Measurements from ENCODE around the gene ZER1. TPM values are rescaled to one million over a fixed set of nuclear protein-coding genes. Genes with fewer than 3 reads are reported as not detected.

The ZER1 gene
- total RNA-seq, 3 donors from 2014 or later = 10.9 to 14.9 (median 14.5) TPM

DNA sequence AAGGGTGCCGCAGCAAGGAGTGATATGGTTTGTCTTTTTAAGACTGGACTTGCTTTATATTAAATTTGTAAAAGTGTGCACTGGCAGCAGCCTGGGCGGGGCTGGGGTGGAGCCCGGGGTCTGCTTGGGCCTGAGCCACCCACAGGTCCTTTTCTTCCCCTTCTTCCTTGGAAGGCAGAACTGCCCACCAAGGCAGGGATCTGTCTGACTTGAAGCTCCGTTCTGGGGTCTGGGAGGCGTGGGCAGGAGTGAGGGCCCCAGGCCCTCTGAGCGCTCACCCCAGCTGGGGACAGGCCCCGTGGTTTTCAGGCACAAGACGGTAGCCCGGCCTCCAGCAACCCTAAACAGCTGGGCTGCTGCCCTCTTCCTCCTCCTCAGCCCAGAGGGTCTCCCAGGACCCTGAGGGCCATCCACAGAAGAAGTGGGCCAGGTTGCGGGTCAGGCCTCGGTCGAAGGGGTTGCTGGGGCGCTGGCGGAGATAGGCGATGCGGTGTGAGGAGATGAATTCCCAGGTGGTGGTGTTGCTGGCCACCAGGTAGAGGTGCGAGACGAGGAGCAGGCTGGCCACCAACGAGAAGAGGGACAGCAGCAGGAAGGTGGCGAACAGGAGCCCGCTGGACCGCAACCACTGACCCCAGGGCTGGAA lies 50.8 kb downstream of the ZER1 start:
- H3K4me1 Mint-ChIP-seq (ENCODE audit: low read depth) = peaks cover 25% of the 10 kb centered on the region
- H3K9me3 Mint-ChIP-seq = no peaks in the 10 kb centered on the region
- ATAC-seq (no peak), DNase-seq (no peak)
- no peak overlapping the region for H3K4me3 Mint-ChIP-seq
- no peaks in the 10 kb centered on the region for H3K27me3 Mint-ChIP-seq (ENCODE audit: low read depth)
- H3K36me3 Mint-ChIP-seq (ENCODE audit: insufficient read depth) = peaks cover 4% of the 10 kb centered on the region

DNA sequence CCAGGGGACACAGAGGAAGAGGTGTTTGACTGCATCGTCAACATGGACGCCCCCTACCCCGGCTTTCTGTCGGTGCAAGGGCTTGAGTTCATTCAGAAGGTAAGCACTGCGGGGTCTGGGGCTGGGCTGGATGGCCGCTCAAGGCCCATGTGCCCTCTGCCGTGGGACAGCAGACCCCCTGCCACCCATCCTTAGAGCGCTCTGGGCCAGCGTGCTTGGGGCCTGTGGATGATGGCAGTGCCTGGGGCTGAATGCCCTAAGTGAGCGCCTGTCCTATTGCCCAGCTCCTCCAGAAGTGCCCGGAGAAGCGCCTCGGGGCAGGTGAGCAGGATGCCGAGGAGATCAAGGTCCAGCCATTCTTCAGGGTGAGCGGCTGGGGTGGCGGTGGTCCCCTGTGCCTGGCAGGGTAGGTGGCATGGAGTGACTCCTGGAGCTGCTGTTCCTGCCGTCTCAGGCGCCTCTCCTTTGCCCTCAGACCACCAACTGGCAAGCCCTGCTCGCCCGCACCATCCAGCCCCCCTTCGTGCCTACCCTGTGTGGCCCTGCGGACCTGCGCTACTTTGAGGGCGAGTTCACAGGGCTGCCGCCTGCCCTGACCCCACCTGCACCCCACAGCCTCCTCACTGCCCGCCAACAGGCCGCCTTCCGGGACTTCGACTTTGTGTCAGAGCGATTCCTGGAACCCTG lies 51.7 kb downstream of the ZER1 start:
- Mint-ChIP-seq H3K27me3 (ENCODE audit: low read depth) (no peaks in the 10 kb centered on the region), H3K4me3 (no peak overlapping the region), H3K4me1 (ENCODE audit: low read depth) (peaks cover 18% of the 10 kb centered on the region), H3K9me3 (no peaks in the 10 kb centered on the region), H3K36me3 (ENCODE audit: insufficient read depth) (peaks cover 4% of the 10 kb centered on the region)
- ATAC-seq = no peak
- no peak for DNase-seq

DNA sequence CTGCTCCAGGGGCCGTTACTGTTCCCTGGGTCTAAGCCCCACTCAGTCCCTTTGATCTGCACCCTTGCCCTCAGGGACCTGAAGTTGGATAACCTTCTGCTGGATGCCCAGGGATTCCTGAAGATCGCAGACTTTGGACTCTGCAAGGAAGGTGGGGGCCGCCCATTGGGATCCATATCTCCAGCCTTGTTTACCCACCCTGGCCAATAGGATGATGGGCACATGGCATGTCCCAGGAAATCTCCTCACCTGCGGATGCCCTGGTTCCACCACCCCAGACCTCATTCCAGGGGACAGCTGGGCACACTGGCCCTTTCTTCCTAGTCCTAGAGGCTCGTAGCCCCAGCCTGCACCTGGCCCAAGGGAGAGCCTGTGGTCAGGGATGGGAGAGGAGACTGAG lies 53.3 kb downstream of the ZER1 start:
- no peaks in the 10 kb centered on the region for H3K9me3 Mint-ChIP-seq
- H3K27me3 Mint-ChIP-seq (ENCODE audit: low read depth) = no peaks in the 10 kb centered on the region
- no peak for DNase-seq
- peaks cover 4% of the 10 kb centered on the region for H3K36me3 Mint-ChIP-seq (ENCODE audit: insufficient read depth)
- peaks cover 11% of the 10 kb centered on the region for H3K4me1 Mint-ChIP-seq (ENCODE audit: low read depth)
- ATAC-seq = no peak
- H3K4me3 Mint-ChIP-seq = no peak overlapping the region

DNA sequence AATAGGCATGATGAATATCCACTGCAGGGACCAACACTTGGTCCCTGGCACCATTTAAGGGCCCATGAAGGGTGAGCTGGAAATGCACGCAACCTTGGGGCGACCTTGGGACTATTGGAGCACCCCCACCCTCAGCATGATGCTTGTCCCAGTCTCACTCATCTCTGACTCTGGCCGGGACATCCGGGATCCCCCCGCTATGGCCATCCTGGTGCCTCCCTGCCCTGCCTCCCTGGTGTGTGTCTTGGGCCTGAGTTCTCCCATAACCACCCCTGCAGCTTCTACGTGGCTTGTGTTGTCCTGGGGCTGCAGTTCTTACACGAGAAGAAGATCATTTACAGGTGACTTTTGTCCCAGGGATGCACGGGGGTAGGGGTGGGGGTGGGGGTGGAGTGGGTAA lies 53.7 kb downstream of the ZER1 start:
- ATAC-seq = no peak
- Mint-ChIP-seq H3K36me3 (ENCODE audit: insufficient read depth) (peaks cover 4% of the 10 kb centered on the region), H3K4me1 (ENCODE audit: low read depth) (peaks cover 7% of the 10 kb centered on the region), H3K27me3 (ENCODE audit: low read depth) (no peaks in the 10 kb centered on the region), H3K4me3 (no peak overlapping the region), H3K9me3 (no peaks in the 10 kb centered on the region)
- no peak for DNase-seq

DNA sequence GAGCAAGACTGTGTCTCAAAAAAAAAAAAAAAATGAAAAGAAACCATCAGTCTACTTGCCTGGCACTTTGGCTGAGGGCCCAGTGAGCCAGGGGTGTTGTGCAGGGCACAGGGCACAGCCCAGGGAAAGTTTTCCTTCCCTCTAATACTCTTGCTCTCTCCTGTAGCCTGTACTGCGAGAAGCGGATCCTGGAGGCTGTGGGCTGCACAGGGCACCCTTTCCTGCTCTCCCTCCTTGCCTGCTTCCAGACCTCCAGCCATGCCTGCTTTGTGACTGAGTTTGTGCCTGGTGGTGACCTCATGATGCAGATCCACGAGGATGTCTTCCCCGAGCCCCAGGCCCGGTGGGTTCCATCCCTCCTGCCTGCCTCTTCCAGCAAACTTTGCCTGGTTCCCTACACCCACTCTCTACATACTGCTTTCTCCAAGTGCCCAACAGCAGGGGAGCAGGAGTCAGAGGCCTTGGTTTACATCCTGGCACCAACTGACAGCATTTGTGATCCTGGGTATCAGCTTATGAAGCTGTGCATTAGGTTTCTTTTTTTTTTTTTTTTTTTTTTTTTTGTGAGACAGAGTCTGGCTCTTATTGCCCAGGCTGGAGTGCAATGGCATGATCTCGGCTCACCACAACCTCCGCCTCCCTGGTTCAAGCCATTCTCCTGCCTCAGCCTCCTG lies 55.0 kb downstream of the ZER1 start:
- H3K9me3 Mint-ChIP-seq = no peaks in the 10 kb centered on the region
- no peaks in the 10 kb centered on the region for H3K27me3 Mint-ChIP-seq (ENCODE audit: low read depth)
- peak in 1 of 2 donors; percentile 21 for ATAC-seq
- no peaks in the 10 kb centered on the region for H3K4me1 Mint-ChIP-seq (ENCODE audit: low read depth)
- no peak for DNase-seq
- H3K36me3 Mint-ChIP-seq (ENCODE audit: insufficient read depth) = peaks cover 4% of the 10 kb centered on the region
- no peak overlapping the region for H3K4me3 Mint-ChIP-seq

DNA sequence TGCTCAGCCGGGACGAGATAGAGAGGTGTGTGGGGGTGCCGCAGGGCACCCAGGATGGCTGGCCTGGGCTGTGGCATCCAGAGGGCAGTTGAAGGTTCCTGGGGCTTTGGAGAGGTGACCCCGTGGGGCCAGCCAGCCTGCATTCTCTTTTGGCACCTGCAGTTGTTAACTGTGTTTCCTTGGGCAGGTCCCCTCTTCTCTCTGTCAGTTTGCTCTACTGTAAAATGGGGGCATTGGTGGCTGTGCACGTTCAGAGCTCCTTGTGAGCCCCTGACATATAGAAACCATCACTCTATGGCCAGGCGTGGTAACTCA lies 56.3 kb downstream of the ZER1 start:
- DNase-seq (no peak), ATAC-seq (no peak)
- H3K4me1 Mint-ChIP-seq (ENCODE audit: low read depth) = no peaks in the 10 kb centered on the region

DNA sequence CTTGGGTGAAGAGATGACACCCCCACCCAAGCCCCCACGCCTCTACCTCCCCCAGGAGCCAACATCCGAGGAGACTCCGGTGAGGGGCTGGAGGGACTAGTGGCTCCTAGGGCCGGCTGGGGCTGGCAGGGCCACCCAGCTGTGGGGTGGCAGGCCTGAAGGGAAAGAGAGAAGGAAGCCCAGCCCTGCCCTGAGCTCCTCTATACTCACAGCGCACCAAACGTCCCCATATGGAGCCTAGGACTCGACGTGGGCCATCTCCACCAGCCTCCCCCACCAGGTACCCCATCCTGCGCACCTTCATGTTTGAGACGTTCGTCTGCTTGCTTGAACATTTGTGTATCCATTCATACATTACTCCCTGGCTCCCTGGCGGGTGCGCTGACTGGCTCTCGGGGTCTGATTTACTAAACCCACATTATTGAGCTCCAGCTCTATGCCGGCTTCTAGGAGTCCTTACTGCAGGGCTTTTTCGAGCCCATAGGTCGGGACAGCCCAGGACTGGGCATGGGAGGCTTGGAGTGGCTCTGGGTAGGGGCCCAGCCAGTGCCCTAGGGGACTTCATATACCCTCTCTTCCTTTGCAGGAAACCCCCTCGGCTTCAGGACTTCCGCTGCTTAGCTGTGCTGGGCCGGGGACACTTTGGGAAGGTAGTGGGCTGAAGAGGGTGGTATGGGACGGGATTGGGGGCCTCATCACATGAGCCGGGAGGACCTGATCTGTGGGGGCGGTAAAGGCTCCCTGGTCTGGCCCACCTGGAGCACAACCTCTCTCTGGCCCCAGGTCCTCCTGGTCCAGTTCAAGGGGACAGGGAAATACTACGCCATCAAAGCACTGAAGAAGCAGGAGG lies 56.9 kb downstream of the ZER1 start:
- H3K36me3 Mint-ChIP-seq (ENCODE audit: insufficient read depth) = no peaks in the 10 kb centered on the region
- no peaks in the 10 kb centered on the region for H3K27me3 Mint-ChIP-seq (ENCODE audit: low read depth)
- H3K9me3 Mint-ChIP-seq = no peaks in the 10 kb centered on the region
- DNase-seq (no peak), ATAC-seq (no peak)
- H3K4me3 Mint-ChIP-seq = no peak overlapping the region
- no peaks in the 10 kb centered on the region for H3K4me1 Mint-ChIP-seq (ENCODE audit: low read depth)

More for the DNA sequence above, 56.3 kb downstream of the ZER1 start:
- Mint-ChIP-seq H3K4me3 (no peak overlapping the region), H3K36me3 (ENCODE audit: insufficient read depth) (peaks cover 1% of the 10 kb centered on the region), H3K27me3 (ENCODE audit: low read depth) (no peaks in the 10 kb centered on the region), H3K9me3 (no peaks in the 10 kb centered on the region)

DNA sequence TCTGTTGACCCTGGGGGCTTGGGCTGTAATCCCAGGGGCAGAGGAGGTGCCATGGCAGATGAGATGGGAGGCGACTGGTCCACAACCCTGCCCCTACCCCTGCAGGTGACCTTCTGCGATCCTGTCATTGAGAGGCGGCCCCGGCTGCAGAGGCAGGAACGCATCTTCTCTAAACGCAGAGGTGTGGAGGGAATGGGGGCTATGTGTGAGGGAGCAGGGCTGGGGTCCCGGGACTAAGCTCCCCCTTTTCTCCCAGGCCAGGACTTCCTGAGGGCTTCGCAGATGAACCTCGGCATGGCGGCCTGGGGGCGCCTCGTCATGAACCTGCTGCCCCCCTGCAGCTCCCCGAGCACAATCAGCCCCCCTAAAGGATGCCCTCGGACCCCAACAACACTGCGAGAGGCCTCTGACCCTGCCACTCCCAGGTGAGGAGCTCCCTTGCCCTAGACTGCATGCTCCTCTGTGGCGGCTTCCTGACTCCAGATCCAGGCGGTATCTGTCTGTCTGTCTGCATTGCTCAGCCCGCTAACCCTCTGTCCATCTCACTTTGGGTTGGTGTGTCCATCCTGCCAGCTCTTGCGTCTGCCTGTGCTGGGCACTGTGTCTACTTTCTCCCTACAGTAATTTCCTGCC lies 57.7 kb downstream of the ZER1 start:
- ATAC-seq (no peak), DNase-seq (no peak)
- Mint-ChIP-seq H3K9me3 (no peaks in the 10 kb centered on the region), H3K4me3 (no peak overlapping the region), H3K4me1 (ENCODE audit: low read depth) (no peaks in the 10 kb centered on the region), H3K27me3 (ENCODE audit: low read depth) (no peaks in the 10 kb centered on the region), H3K36me3 (ENCODE audit: insufficient read depth) (no peaks in the 10 kb centered on the region)

DNA sequence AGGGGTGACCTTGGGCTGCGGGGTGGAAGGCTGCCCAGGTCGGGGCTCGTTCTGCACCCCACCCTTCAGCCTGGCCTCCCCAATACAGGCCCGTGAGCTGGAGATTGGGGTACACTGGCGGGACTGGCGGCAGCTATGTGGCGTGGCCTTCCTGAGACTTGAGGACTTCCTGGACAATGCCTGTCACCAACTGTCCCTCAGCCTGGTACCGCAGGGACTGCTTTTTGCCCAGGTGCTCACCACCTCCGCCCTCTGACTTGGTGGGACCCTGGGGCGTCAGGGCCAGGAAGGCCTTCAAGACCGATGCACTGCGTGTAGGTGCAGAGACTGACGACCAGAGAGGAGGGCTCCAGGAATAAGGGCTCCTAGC lies 58.3 kb downstream of the ZER1 start:
- no peaks in the 10 kb centered on the region for H3K27me3 Mint-ChIP-seq (ENCODE audit: low read depth)
- no peaks in the 10 kb centered on the region for H3K9me3 Mint-ChIP-seq
- DNase-seq (no peak), ATAC-seq (no peak)
- no peaks in the 10 kb centered on the region for H3K36me3 Mint-ChIP-seq (ENCODE audit: insufficient read depth)
- no peaks in the 10 kb centered on the region for H3K4me1 Mint-ChIP-seq (ENCODE audit: low read depth)
- no peak overlapping the region for H3K4me3 Mint-ChIP-seq

DNA sequence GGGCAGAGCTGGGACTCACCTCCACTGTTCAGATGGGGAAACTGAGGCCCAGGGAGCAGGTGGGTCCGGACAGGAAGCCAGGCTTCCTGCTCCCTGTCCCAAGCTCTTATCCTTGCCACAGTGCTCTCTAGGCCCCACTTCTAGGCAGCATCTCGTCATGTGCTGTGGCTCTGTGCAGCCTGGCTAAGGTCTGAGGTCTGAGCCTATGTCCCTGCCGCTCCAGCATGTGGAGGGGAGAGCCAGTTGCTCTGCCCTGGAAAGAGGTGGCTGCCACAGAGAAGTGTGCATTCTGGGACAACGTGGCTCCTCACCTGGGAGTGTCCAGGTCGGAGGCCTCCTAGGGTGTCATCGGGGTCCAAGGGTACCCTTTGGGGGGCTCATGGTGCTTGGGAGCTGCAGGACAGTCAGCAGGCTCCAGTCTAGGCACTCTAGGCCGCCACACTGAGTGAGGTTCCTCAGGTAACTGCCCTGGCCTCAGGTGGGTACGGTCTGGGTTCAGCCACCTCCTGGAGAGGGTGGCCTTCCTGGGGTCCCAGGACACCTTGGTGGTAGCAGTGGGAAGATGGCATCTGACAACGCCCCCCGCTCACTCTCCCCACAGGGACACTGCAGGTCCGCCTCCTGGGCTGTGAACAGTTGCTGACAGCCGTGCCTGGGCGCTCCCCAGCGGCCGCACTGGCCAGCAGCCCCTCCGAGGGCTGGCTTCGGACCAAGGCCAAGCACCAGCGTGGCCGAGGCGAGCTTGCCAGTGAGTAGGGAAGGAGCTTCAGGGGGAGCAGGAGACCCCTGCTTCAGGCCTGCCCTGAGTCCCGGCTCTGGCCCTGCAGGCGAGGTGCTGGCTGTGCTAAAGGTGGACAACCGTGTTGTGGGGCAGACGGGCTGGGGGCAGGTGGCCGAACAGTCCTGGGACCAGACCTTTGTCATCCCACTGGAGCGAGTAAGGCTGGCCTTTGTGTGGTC lies 59.0 kb downstream of the ZER1 start:
- Mint-ChIP-seq H3K9me3 (no peaks in the 10 kb centered on the region), H3K36me3 (ENCODE audit: insufficient read depth) (no peaks in the 10 kb centered on the region), H3K4me1 (ENCODE audit: low read depth) (no peaks in the 10 kb centered on the region), H3K4me3 (no peak overlapping the region), H3K27me3 (ENCODE audit: low read depth) (no peaks in the 10 kb centered on the region)
- ATAC-seq (no peak), DNase-seq (no peak)

DNA sequence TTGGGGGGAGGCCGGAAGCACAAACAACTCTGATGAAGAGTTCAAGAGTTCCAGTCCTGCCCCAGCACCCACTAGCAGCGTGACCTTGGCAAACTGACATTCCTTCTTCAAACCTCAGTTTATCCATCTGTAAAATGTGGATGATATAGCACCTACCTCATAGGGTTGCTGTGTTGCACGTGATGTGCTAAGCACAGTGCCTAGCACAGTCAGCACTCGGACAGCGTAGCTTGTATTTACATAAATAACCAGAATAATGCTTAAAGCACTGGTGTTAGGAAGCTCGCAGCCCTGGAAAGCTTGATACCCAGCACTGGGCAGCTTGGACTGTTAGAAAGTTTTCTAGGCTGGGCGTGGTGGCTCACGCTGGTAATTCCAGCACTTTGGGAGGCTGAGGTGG lies 64.3 kb downstream of the ZER1 start:
- DNase-seq = no peak
- Mint-ChIP-seq H3K9me3 (no peaks in the 10 kb centered on the region), H3K27me3 (ENCODE audit: low read depth) (no peaks in the 10 kb centered on the region), H3K4me3 (no peak overlapping the region), H3K4me1 (ENCODE audit: low read depth) (no peaks in the 10 kb centered on the region), H3K36me3 (ENCODE audit: insufficient read depth) (no peaks in the 10 kb centered on the region)
- no peak for ATAC-seq

DNA sequence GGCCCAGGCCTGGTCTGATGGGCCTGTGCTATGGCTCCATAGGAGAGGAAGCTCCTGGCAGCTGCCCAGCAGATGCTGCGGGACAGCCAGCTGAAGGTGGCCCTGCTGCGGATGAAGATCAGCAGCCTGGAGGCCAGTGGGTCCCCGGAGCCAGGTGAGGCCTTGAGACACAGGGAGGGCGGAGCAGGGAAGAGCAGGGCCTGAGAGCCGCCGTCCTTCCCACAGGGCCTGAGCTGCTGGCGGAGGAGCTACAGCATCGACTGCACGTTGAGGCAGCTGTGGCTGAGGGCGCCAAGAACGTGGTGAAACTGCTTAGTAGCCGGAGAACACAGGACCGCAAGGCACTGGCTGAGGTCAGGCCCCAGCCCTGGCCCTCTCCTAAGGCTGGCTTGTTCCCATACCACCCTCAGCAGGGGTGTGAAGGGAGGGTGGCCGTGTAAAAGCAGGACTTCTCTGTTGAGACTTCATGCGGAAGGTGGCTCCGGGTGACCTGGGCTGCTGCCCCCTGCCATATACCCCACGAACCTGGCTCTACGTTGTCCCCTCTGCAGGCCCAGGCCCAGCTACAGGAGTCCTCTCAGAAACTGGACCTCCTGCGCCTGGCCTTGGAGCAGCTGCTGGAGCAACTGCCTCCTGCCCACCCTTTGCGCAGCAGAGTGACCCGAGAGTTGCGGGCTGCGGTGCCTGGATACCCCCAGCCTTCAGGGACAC lies 64.9 kb downstream of the ZER1 start:
- no peak for ATAC-seq
- Mint-ChIP-seq H3K9me3 (no peaks in the 10 kb centered on the region), H3K27me3 (ENCODE audit: low read depth) (no peaks in the 10 kb centered on the region), H3K4me1 (ENCODE audit: low read depth) (peaks cover 3% of the 10 kb centered on the region), H3K4me3 (no peak overlapping the region), H3K36me3 (ENCODE audit: insufficient read depth) (no peaks in the 10 kb centered on the region)
- DNase-seq = no peak

DNA sequence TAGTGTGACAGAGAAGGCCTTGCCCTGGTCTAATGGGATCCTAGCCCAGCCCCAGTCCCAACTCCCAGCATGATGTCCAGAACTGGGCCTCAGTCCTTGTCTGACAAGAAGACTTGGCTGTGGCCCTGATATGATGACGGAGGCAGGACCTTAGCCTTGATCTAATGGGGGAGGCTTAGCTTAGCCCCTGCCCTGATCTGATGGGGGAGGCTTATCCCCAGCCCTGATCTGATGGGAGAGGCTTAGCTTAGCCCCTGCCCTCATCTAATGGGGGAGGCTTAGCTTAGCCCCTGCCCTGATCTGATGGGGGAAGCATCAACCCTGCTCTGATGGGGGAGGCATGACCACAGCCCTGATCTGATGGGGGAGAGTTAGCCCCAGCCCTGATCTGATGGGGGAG lies 65.7 kb downstream of the ZER1 start:
- H3K4me1 Mint-ChIP-seq (ENCODE audit: low read depth) = peaks cover 7% of the 10 kb centered on the region
- H3K27me3 Mint-ChIP-seq (ENCODE audit: low read depth) = no peaks in the 10 kb centered on the region
- H3K36me3 Mint-ChIP-seq (ENCODE audit: insufficient read depth) = no peaks in the 10 kb centered on the region
- H3K4me3 Mint-ChIP-seq = no peak overlapping the region
- H3K9me3 Mint-ChIP-seq = no peaks in the 10 kb centered on the region
- DNase-seq (no peak), ATAC-seq (no peak)

All from activated T-cell treated with anti-CD3 and anti-CD28 coated beads, Interleukin-2, amount 50 U/mL, for 4 hours (primary cell).